OCI-LY7 (cell line): ENCODE results near the gene KLK13. TPM values are rescaled to one million over a fixed set of nuclear protein-coding genes. Genes with fewer than 3 reads are reported as not detected.

Experiments used
- BruUV-seq: library from RNA; stranded (reverse); fragments of 400-500 nt; replicated peaks from 2 replicates; lab custom pipeline; 2021; lab: Mats Ljungman, UMichigan
- CTCF ChIA-PET: fragments of 300-600 bp; sonication (Branson Sonifier 250); formaldehyde crosslinking; loops from one replicate; lab custom pipeline; 2022; ENCODE audit warnings: antibody characterized with exemption; ENCODE audit not compliant: unreplicated experiment; lab: Charles Lee
- POLR2A ChIA-PET: fragments of 300-600 bp; sonication (Branson Sonifier 250); formaldehyde crosslinking; loops from one replicate; lab custom pipeline; 2022; ENCODE audit warnings: antibody characterized with exemption; lab: Charles Lee
- DNase-seq: peaks from one replicate; pipeline ENCODE4 v3.0.0-alpha.2; 2015; ENCODE audit warnings: low spot score
- H2AFZ ChIP-seq: fragments of 200-600 bp; sonication (generic), shearing (Covaris generic); 2 replicates; pipeline ENCODE4 v1.6.1; 2014; ENCODE audit warnings: mild to moderate bottlenecking, antibody characterized with exemption, low read length, moderate library complexity
- H3K27ac ChIP-seq: fragments of 200-600 bp; sonication (generic); 2 replicates; pipeline ENCODE4 v1.5.1; 2014; ENCODE audit warnings: mixed run types, low read depth, mild to moderate bottlenecking, moderate library complexity, low read length, inconsistent platforms; ENCODE audit not compliant: poor library complexity, severe bottlenecking
- H3K36me3 ChIP-seq: fragments of 200-600 bp; sonication (generic); 2 replicates; pipeline ENCODE4 v1.6.1; 2014; ENCODE audit warnings: mild to moderate bottlenecking, antibody characterized with exemption, low read length, moderate library complexity, mixed read lengths; ENCODE audit not compliant: insufficient read depth
- H3K4me1 ChIP-seq: fragments of 200-600 bp; sonication (generic); 2 replicates; pipeline ENCODE4 v1.5.1; 2014; ENCODE audit warnings: mild to moderate bottlenecking, low read length; ENCODE audit not compliant: insufficient read depth, poor library complexity, severe bottlenecking
- H3K4me2 ChIP-seq: fragments of 200-600 bp; sonication (generic); 2 replicates; pipeline ENCODE4 v1.6.1; 2014; ENCODE audit warnings: mild to moderate bottlenecking, low read length
- H3K4me3 ChIP-seq: fragments of 200-600 bp; sonication (generic); 2 replicates; pipeline ENCODE4 v1.5.1; 2014; ENCODE audit warnings: mild to moderate bottlenecking, low read depth, low read length; ENCODE audit not compliant: poor library complexity, severe bottlenecking
- H3K79me2 ChIP-seq: fragments of 200-600 bp; sonication (generic); 2 replicates; pipeline ENCODE4 v1.6.1; 2016; ENCODE audit warnings: low read depth, mild to moderate bottlenecking, low read length, moderate library complexity, mixed read lengths; ENCODE audit not compliant: insufficient read depth
- H3K9me2 ChIP-seq: fragments of 200-600 bp; sonication (generic); 2 replicates; pipeline ENCODE4 v1.6.1; 2016; ENCODE audit warnings: mild to moderate bottlenecking, low read length, mixed read lengths; ENCODE audit not compliant: insufficient read depth
- H3K9me3 ChIP-seq: fragments of 200-600 bp; sonication (generic); 2 replicates; pipeline ENCODE4 v1.6.1; 2014; ENCODE audit warnings: mild to moderate bottlenecking, mixed run types, low read length, mixed read lengths
- H4K20me1 ChIP-seq: fragments of 200-600 bp; sonication (generic); 2 replicates; pipeline ENCODE4 v1.6.1; 2014; ENCODE audit warnings: mild to moderate bottlenecking, antibody characterized with exemption, low read length, moderate library complexity, mixed read lengths; ENCODE audit not compliant: insufficient read depth
- CTCF ChIP-seq: fragments of 200-600 bp; sonication (generic); conservative IDR thresholded peaks from 2 replicates; pipeline ENCODE4 v1.5.1; 2014; ENCODE audit warnings: mild to moderate bottlenecking, antibody characterized with exemption, low read length, moderate library complexity, mixed read lengths
- EZH2phosphoT487 ChIP-seq: fragments of 200-600 bp; sonication (generic); IDR thresholded peaks from 2 replicates; pipeline ENCODE4 v1.6.1; 2018; ENCODE audit warnings: low read depth, borderline replicate concordance, mild to moderate bottlenecking, mixed run types, antibody characterized with exemption, low read length, moderate library complexity, mixed read lengths
- intact Hi-C: fragments of 100-400 bp; cut with micrococcal nuclease; formaldehyde crosslinking; loops from one replicate; pipeline ENCODE4 v1.10.0; 2022; ENCODE audit not compliant: unreplicated experiment
- total RNA-seq, 2 experiments: library from RNA; depleted of rRNA in 1 of 2; stranded (reverse); fragments of >200 nt in 1 of 2; shearing (Covaris generic) in 1 of 2; gene quantifications; 2 replicates each; pipeline ENCODE4 v1.2.3, GENCODE V29; 2014 to 2022

Gene KLK13
- total RNA-seq, 2 experiments from 2014 or later = not detected

GRCh38 chr19:51083783-51084182 is 18.9 kb upstream of the KLK13 start:
- CTCF ChIA-PET = no interaction called here
- TF ChIP-seq EZH2phosphoT487 = no peak
- TF ChIP-seq CTCF = no peak

GRCh38 chr19:51083181-51083580 is 18.3 kb upstream of the KLK13 start:
- no peaks in the 10 kb centered on the region for H4K20me1 ChIP-seq
- no peaks in the 10 kb centered on the region for H3K4me1 ChIP-seq
- ChIA-PET POLR2A (no interaction called here), CTCF (no interaction called here)
- no peaks in the 10 kb centered on the region for H3K9me2 ChIP-seq
- no peak overlapping the region for H3K27ac ChIP-seq
- H3K9me3 ChIP-seq = no peaks in the 10 kb centered on the region
- no peak for TF ChIP-seq EZH2phosphoT487
- TF ChIP-seq CTCF = no peak
- no TSS peak for BruUV-seq
- no peaks in the 10 kb centered on the region for H3K36me3 ChIP-seq
- intact Hi-C loops = no loop called here
- no peak overlapping the region for H3K4me3 ChIP-seq
- no peaks in the 10 kb centered on the region for H3K79me2 ChIP-seq
- no peak for DNase-seq
- H3K4me2 ChIP-seq = no peak overlapping the region
- no peak overlapping the region for H2AFZ ChIP-seq

More at GRCh38 chr19:51083783-51084182, 18.9 kb upstream of the KLK13 start:
- Histone ChIP-seq H3K4me2 (no peak overlapping the region), H3K9me2 (no peaks in the 10 kb centered on the region), H4K20me1 (no peaks in the 10 kb centered on the region), H3K9me3 (no peaks in the 10 kb centered on the region), H3K79me2 (no peaks in the 10 kb centered on the region), H3K4me3 (no peak overlapping the region), H3K27ac (no peak overlapping the region), H3K36me3 (no peaks in the 10 kb centered on the region), H2AFZ (no peak overlapping the region), H3K4me1 (no peaks in the 10 kb centered on the region)
- no peak for DNase-seq
- intact Hi-C loops = no loop called here
- no TSS peak for BruUV-seq
- POLR2A ChIA-PET = no interaction called here

- ChIA-PET POLR2A (no interaction called here), CTCF (no interaction called here)
- H3K9me2 ChIP-seq = no peaks in the 10 kb centered on the region
- DNase-seq = no peak
- TF ChIP-seq EZH2phosphoT487 (no peak), CTCF (no peak)
- BruUV-seq = no TSS peak
- H3K4me1 ChIP-seq = no peaks in the 10 kb centered on the region
- H3K36me3 ChIP-seq = no peaks in the 10 kb centered on the region
- no peak within 1 kb of the TSS for H3K4me3 ChIP-seq
- H3K27ac ChIP-seq = no peak within 1 kb of the TSS
- H3K9me3 ChIP-seq = no peaks in the 10 kb centered on the region
- H2AFZ ChIP-seq = no peak within 1 kb of the TSS
- H3K4me2 ChIP-seq = no peak within 1 kb of the TSS
- no peaks in the 10 kb centered on the region for H3K79me2 ChIP-seq
- no peaks in the 10 kb centered on the region for H4K20me1 ChIP-seq
- intact Hi-C loops = no loop called here
Observed at GRCh38 chr19:51082611-51083010, 17.7 kb upstream of the KLK13 start, which contains the start of gene KLK14. Gene KLK14 (minus strand): TSS chr19:51082887. CDS start chr19:51082614, 273 bp downstream.
